Activated CD8-positive, alpha-beta T cell treated with anti-CD3 and anti-CD28 coated beads for 36 hours (primary cell): ENCODE results near the gene CUTA. TPM values are rescaled to one million over a fixed set of nuclear protein-coding genes. Genes with fewer than 3 reads are reported as not detected.
"Not testable (repeated sequence)": the region's sequence is repeated elsewhere in the genome, so short reads cannot be mapped to it uniquely, and the experiment has no call there.

Source experiments
- ATAC-seq: fragments of 200-7000 bp; cut with Tn5 transposase; one replicate; pipeline ENCODE4 v1.10.0; 2021; ENCODE audit warnings: mild to moderate bottlenecking, moderate library complexity
- CTCF ChIA-PET: fragments of 350-600 bp; sonication (Branson Sonifier 250); formaldehyde crosslinking; loops from one replicate; lab custom pipeline; 2021; ENCODE audit warnings: antibody characterized with exemption; lab: Charles Lee
- POLR2A ChIA-PET: fragments of 350-600 bp; sonication (Branson Sonifier 250); formaldehyde crosslinking; loops from one replicate; lab custom pipeline; 2021; ENCODE audit warnings: antibody characterized with exemption; lab: Charles Lee
- DNase-seq: peaks from one replicate; pipeline ENCODE4 v3.0.0-alpha.2; 2020
- H3K27ac Mint-ChIP-seq: one replicate; pipeline ENCODE4 v1.8.0; 2021; ENCODE audit warnings: mild to moderate bottlenecking, mixed read lengths
- H3K27me3 Mint-ChIP-seq: one replicate; pipeline ENCODE4 v1.8.0; 2021; ENCODE audit warnings: mixed read lengths
- H3K36me3 Mint-ChIP-seq: one replicate; pipeline ENCODE4 v1.8.0; 2021; ENCODE audit warnings: low read depth, mixed read lengths
- H3K4me1 Mint-ChIP-seq: one replicate; pipeline ENCODE4 v1.8.0; 2021; ENCODE audit warnings: low read depth, mixed read lengths
- H3K4me3 Mint-ChIP-seq: one replicate; pipeline ENCODE4 v1.8.0; 2021; ENCODE audit warnings: mild to moderate bottlenecking, moderate library complexity, mixed read lengths
- H3K9me3 Mint-ChIP-seq: one replicate; pipeline ENCODE4 v1.8.0; 2021; ENCODE audit warnings: mixed read lengths
- CTCF ChIP-seq: fragments of 200-600 bp; IDR thresholded peaks from one replicate; pipeline ENCODE4 v1.8.0; 2022; ENCODE audit warnings: antibody characterized with exemption, mild to moderate bottlenecking
- intact Hi-C: fragments of 100-400 bp; cut with micrococcal nuclease; formaldehyde crosslinking; loops from one replicate; pipeline ENCODE4 v1.10.0; 2022
- total RNA-seq, 2 experiments: library from RNA; stranded (reverse); gene quantifications; one replicate each; pipeline ENCODE4 v1.2.3, GENCODE V29; 2021

The CUTA gene
- total RNA-seq, 2 experiments from 2014 or later: 155 to 160 TPM

DNA sequence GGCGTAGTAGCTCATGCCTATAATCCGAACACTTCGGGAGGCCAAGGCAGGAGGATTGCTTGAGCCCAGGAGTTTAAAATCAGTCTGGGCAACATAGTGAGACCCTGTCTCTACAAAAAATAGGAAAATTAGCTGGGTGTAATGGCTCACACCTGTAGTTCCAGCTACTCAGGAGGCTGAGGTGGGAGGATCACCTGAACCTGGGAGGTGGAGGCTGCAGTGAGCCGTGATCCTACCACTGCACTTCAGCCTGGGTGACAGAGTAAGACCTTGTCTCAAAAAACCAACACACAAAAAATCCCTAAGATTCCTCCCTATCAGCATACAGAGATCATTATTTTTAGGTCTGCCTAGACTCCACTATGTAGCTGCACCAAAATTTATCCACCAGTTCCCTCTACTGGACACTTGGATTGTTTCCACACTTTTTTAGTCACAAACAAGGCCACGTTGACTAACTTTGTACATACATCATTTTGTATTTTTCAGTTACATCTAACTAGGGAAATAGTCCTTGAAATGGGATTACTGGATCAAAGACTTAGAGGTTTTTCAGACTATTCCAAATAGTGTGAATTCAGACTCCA lies 10.7 kb downstream of the CUTA start:
- Mint-ChIP-seq H3K27me3 (no peaks in the 10 kb centered on the region), H3K4me1 (peaks cover 21% of the 10 kb centered on the region), H3K36me3 (peaks cover 55% of the 10 kb centered on the region), H3K4me3 (no peak overlapping the region), H3K27ac (no peak overlapping the region), H3K9me3 (no peaks in the 10 kb centered on the region)
- DNase-seq (no peak), ATAC-seq (no peak)
- intact Hi-C loops: no loop called here
- ChIA-PET CTCF (interaction anchor here (1.6 to 1.9 kb wide), 2 partner anchors 11 to 17 kb away, joined by 6 to 7 read pairs; no protein-coding TSS in a partner anchor), POLR2A (interaction anchor here (1.2 kb wide), 1 partner anchor 15 kb away, joined by 4 read pairs; the partner anchor contains the start of gene KIFC1)
- no peak for TF ChIP-seq CTCF

- Mint-ChIP-seq H3K4me3 (no peak overlapping the region), H3K27ac (no peak overlapping the region), H3K36me3 (peaks cover 60% of the 10 kb centered on the region), H3K4me1 (peaks cover 13% of the 10 kb centered on the region), H3K9me3 (no peaks in the 10 kb centered on the region), H3K27me3 (no peaks in the 10 kb centered on the region)
- ATAC-seq (no peak), DNase-seq (no peak)
- POLR2A ChIA-PET: interaction anchor here (1.2 to 1.5 kb wide), 3 partner anchors 11 to 13 kb away, joined by 3 to 5 read pairs (median 4); no protein-coding TSS in a partner anchor
- CTCF ChIA-PET: no interaction called here
- intact Hi-C loops: no loop called here
- no peak for TF ChIP-seq CTCF
Measured at GRCh38 chr6:33406126-33406525, 11.8 kb downstream of the CUTA start.

DNA sequence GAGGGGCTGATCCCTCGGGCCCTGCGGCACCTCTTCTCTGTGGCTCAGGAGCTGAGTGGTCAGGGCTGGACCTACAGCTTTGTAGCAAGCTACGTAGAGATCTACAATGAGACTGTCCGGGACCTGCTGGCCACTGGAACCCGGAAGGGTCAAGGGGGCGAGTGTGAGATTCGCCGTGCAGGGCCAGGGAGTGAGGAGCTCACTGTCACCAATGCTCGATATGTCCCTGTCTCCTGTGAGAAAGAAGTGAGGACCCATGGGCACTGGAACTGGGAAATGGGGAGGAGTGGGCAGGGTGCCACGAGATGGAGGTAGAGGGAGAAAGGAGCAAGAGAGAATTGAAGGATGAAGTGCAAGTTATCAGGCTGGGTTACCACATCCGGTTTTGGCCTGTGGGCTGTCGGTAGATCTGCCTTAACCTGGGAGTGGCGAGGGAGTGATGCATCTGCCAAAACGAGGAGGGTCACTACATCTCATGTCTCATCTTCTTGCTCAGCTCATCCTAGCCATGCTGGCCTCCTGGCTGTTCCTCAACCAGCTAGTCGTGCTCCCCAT lies 12.4 kb downstream of the CUTA start:
- intact Hi-C loops: no loop called here
- H3K27ac Mint-ChIP-seq: no peak overlapping the region
- H3K4me1 Mint-ChIP-seq: peaks cover 13% of the 10 kb centered on the region
- TF ChIP-seq CTCF: no peak
- POLR2A ChIA-PET: interaction anchor here (1.1 to 1.5 kb wide), 4 partner anchors 11 to 82 kb away, joined by 3 to 5 read pairs (median 4); no protein-coding TSS in a partner anchor
- DNase-seq (no peak), ATAC-seq (no peak)
- H3K9me3 Mint-ChIP-seq: no peaks in the 10 kb centered on the region
- H3K4me3 Mint-ChIP-seq: no peak overlapping the region
- peaks cover 63% of the 10 kb centered on the region for H3K36me3 Mint-ChIP-seq
- no peaks in the 10 kb centered on the region for H3K27me3 Mint-ChIP-seq
- CTCF ChIA-PET: interaction anchor here (1.3 kb wide), 1 partner anchor 128 kb away, joined by 3 read pairs; no protein-coding TSS in a partner anchor

- TF ChIP-seq CTCF: no peak
- ChIA-PET CTCF (interaction anchor here (1.3 kb wide), 1 partner anchor 127 kb away, joined by 3 read pairs; no protein-coding TSS in a partner anchor), POLR2A (interaction anchor here (1.1 to 1.5 kb wide), 3 partner anchors 10 to 82 kb away, joined by 3 to 5 read pairs (median 4); no protein-coding TSS in a partner anchor)
- Mint-ChIP-seq H3K27me3 (no peaks in the 10 kb centered on the region), H3K36me3 (peaks cover 69% of the 10 kb centered on the region), H3K4me3 (no peak overlapping the region), H3K9me3 (no peaks in the 10 kb centered on the region), H3K27ac (no peak overlapping the region), H3K4me1 (peaks cover 11% of the 10 kb centered on the region)
- ATAC-seq: no peak
- no peak for DNase-seq
- intact Hi-C loops: no loop called here
Measured at GRCh38 chr6:33404884-33405283, 13.0 kb downstream of the CUTA start.

- DNase-seq, H3K4me3 Mint-ChIP-seq, ATAC-seq, H3K4me1 Mint-ChIP-seq, H3K9me3 Mint-ChIP-seq, POLR2A ChIA-PET, H3K27me3 Mint-ChIP-seq, H3K27ac Mint-ChIP-seq, intact Hi-C loops: not testable (repeated sequence)
- CTCF ChIA-PET: interaction anchor here (1.0 kb wide), 1 partner anchor 11 kb away, joined by 3 read pairs; no protein-coding TSS in a partner anchor
- peaks cover 64% of the 10 kb centered on the region for H3K36me3 Mint-ChIP-seq
Measured at GRCh38 chr6:33399881-33400280, 18.0 kb downstream of the CUTA start.

DNA sequence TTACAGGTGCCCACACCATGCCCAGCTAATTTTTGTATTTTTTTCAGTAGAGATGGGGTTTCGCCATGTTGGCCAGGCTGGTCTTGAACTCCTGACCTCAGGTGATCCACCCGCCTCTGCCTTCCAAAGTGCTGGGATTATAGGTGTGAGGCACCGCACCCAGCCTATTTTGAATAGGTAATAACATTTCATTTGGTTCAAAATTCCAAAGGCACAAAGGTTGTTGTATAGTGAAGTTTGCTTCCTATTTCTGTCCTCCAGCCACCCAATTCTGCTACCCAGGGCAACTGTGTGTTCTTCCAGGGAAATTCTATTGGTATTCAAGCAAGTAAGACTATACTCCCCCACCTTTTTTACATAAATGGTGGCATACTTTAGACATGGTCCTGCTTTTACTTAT lies 19.3 kb downstream of the CUTA start:
- CTCF ChIA-PET, H3K27me3 Mint-ChIP-seq, H3K9me3 Mint-ChIP-seq, DNase-seq, ATAC-seq, POLR2A ChIA-PET, H3K4me3 Mint-ChIP-seq, intact Hi-C loops, H3K27ac Mint-ChIP-seq: not testable (repeated sequence)
- H3K36me3 Mint-ChIP-seq: peaks cover 60% of the 10 kb centered on the region
- peaks cover 18% of the 10 kb centered on the region for H3K4me1 Mint-ChIP-seq
